ENCODE data around the gene ZNF513.
A peak's percentile ranks its signal among the peaks of the same experiment; 100 is the strongest.

Gene ZNF513

DNA sequence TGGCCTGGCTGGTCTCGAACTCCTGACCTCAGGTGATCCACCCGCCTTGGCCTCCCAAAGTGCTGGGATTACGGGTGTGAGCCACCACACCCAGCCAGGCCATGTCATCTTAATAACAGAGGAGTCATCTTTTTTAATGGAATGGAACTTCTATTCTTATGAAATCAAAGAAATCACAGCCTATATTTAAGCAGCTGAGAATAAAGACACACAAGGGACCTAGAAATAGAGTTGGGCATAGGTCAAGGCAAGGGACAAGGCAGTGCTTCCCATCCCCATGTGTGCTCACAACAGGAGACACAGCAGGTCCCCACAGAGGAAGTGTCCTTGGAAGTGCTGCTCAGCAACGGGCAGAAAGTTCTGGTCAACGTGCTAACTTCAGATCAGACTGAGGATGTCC is 7.0 kb downstream of the ZNF513 start:
- H3K9me3 ChIP-seq (ENCODE audit: control insufficient read depth, low read length): no peaks in the 10 kb centered on the region
- no peaks in the 10 kb centered on the region for H3K27me3 ChIP-seq (ENCODE audit: control insufficient read depth, insufficient read depth, low read length)
- H3K79me2 ChIP-seq: peaks cover 33% of the 10 kb centered on the region
- no peak overlapping the region for H3K4me2 ChIP-seq (ENCODE audit: low read length)
- no peak for TF ChIP-seq CTCF (IDR thresholded peaks at IDR 0.05)
- H3K9ac ChIP-seq: no peak overlapping the region
- no peak overlapping the region for H2AFZ ChIP-seq
- no peak overlapping the region for H3K27ac ChIP-seq
- H3K36me3 ChIP-seq (ENCODE audit: control insufficient read depth, insufficient read depth, low read length): no peaks in the 10 kb centered on the region
- H3K4me1 ChIP-seq: peaks cover 4% of the 10 kb centered on the region
- no peak overlapping the region for H3K4me3 ChIP-seq (ENCODE audit: low read depth, low read length)

DNA sequence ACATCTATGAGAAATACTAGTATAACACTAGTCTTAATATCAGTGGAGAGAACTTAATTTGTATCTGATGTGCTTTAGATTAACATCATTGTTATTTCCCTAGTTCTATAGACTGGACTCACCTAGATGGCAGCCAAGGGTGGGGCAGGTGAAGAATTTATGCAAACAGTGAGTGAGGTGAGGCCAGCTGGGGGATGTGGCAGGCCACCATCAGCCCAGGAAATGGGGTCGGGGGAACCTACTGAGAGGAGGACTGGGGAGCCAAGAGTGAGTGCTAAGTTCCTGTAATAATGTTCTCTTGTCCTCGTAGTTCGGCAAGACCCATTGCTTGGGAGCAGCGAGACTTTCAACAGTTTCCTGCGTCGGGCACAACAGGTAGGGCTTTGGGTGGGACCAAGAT is 7.6 kb downstream of the ZNF513 start:
- H3K79me2 ChIP-seq: peaks cover 33% of the 10 kb centered on the region
- H3K36me3 ChIP-seq (ENCODE audit: control insufficient read depth, insufficient read depth, low read length): no peaks in the 10 kb centered on the region
- no peak for TF ChIP-seq CTCF (IDR thresholded peaks at IDR 0.05)

GRCh38 chr2:27370816-27371620 is 9.5 kb downstream of the ZNF513 start:
- Histone ChIP-seq H3K36me3 (ENCODE audit: control insufficient read depth, insufficient read depth, low read length) (no peaks in the 10 kb centered on the region), H2AFZ (peak overlapping the region; percentile 85), H3K79me2 (peaks cover 33% of the 10 kb centered on the region), H3K27me3 (ENCODE audit: control insufficient read depth, insufficient read depth, low read length) (no peaks in the 10 kb centered on the region), H3K4me1 (peaks cover 4% of the 10 kb centered on the region), H3K4me3 (ENCODE audit: low read depth, low read length) (peak overlapping the region; percentile 95), H3K9me3 (ENCODE audit: control insufficient read depth, low read length) (no peaks in the 10 kb centered on the region), H3K4me2 (ENCODE audit: low read length) (peak overlapping the region; percentile 92), H3K9ac (peak overlapping the region; percentile 91), H3K27ac (peak overlapping the region; percentile 83)
- no peak for TF ChIP-seq CTCF (IDR thresholded peaks at IDR 0.05)

More for the DNA sequence above, 7.6 kb downstream of the ZNF513 start:
- Histone ChIP-seq H2AFZ (no peak overlapping the region), H3K9me3 (ENCODE audit: control insufficient read depth, low read length) (no peaks in the 10 kb centered on the region), H3K4me2 (ENCODE audit: low read length) (no peak overlapping the region), H3K4me3 (ENCODE audit: low read depth, low read length) (no peak overlapping the region), H3K27ac (no peak overlapping the region), H3K9ac (no peak overlapping the region), H3K27me3 (ENCODE audit: control insufficient read depth, insufficient read depth, low read length) (no peaks in the 10 kb centered on the region), H3K4me1 (peaks cover 4% of the 10 kb centered on the region)

DNA sequence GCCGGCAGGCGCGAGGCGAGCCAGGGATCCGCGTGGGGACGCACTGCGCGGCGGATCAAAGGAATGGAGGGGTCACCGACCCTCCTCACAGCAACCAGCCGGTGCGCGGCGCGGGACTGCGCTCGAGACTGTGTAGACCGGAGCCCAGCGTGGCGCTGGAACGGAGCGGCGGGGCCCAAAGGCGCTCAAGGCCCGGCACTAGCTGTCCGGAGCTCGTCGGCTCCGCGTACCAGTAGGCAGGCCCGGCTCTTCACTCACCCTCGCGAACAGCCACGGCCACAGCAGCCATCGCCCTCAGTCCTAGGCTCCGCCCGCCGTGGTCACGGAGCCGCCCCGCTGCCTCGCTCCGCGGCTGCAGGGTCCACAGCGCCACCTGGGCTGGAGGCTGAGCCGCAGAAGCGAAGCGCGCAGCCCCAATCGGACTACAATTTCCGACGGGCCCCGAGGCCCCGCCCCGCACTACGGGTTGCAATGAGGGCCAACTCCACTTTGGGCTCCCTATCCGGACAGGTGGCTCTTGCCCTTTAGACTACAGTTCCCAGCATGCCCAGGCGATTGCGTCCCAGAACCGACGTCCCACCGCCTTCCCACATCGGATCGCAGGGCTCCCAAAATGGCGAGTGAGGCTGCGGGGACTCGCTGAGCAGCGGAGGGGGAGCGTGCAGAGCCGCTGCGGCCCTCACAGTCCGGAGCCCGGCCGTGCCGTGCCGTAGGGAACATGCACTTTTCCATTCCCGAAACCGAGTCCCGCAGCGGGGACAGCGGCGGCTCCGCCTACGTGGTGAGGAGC is 10.3 kb downstream of the ZNF513 start, which contains the start of the genes EIF2B4 and SNX17:
Gene EIF2B4 (minus strand): TSS at position 313 of the 790 bp plus-strand sequence. CDS start 24 bp downstream, at position 289.
Gene SNX17 (plus strand): TSS at position 591 of the 790 bp plus-strand sequence. CDS start 128 bp downstream, at position 719.
- H3K36me3 ChIP-seq (ENCODE audit: control insufficient read depth, insufficient read depth, low read length): no peaks in the 10 kb centered on the region
- peak; percentile 91 for TF ChIP-seq CTCF (IDR thresholded peaks at IDR 0.05)

More for the DNA sequence above, 10.3 kb downstream of the ZNF513 start, which contains the start of the genes EIF2B4 and SNX17:
- H2AFZ ChIP-seq: peak within 1 kb of the TSS; percentile 90
- H3K4me2 ChIP-seq (ENCODE audit: low read length): peak within 1 kb of the TSS; percentile 92
- H3K27ac ChIP-seq: peak within 1 kb of the TSS; percentile 83
- no peaks in the 10 kb centered on the region for H3K9me3 ChIP-seq (ENCODE audit: control insufficient read depth, low read length)
- peaks cover 33% of the 10 kb centered on the region for H3K79me2 ChIP-seq
- no peaks in the 10 kb centered on the region for H3K27me3 ChIP-seq (ENCODE audit: control insufficient read depth, insufficient read depth, low read length)
- H3K4me3 ChIP-seq (ENCODE audit: low read depth, low read length): peak within 1 kb of the TSS; percentile 95
- peak within 1 kb of the TSS; percentile 91 for H3K9ac ChIP-seq
- peaks cover 4% of the 10 kb centered on the region for H3K4me1 ChIP-seq

All from parathyroid adenoma (tissue), 2 donors.